Peyer's patch (tissue), 4 donors: ENCODE data around the gene TYMP.

Source experiments
- POLR2A ChIP-seq, 2 donors: fragments of 450-650 bp; IDR thresholded peaks; one replicate each; pipeline ENCODE4 v1.5.1; 2017; ENCODE audit warnings: antibody characterized with exemption in 2 of 2, mild to moderate bottlenecking in 2 of 2, moderate library complexity in 2 of 2
- TF ChIP-seq, protein P1 (sequence below), 6 experiments: fragments of 450-650 bp in 4 of 6; fragments of 200-600 bp in 2 of 6; sonication (generic) in 1 of 6; IDR thresholded peaks; one replicate each; pipeline ENCODE4 v1.5.1; 2017 to 2019; ENCODE audit warnings: antibody characterized with exemption in 6 of 6, mild to moderate bottlenecking in 3 of 6, moderate library complexity in 1 of 6

- TF ChIP-seq, protein P1, sequence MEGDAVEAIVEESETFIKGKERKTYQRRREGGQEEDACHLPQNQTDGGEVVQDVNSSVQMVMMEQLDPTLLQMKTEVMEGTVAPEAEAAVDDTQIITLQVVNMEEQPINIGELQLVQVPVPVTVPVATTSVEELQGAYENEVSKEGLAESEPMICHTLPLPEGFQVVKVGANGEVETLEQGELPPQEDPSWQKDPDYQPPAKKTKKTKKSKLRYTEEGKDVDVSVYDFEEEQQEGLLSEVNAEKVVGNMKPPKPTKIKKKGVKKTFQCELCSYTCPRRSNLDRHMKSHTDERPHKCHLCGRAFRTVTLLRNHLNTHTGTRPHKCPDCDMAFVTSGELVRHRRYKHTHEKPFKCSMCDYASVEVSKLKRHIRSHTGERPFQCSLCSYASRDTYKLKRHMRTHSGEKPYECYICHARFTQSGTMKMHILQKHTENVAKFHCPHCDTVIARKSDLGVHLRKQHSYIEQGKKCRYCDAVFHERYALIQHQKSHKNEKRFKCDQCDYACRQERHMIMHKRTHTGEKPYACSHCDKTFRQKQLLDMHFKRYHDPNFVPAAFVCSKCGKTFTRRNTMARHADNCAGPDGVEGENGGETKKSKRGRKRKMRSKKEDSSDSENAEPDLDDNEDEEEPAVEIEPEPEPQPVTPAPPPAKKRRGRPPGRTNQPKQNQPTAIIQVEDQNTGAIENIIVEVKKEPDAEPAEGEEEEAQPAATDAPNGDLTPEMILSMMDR (IDR thresholded peaks at IDR 0.05) = no peak
- TF ChIP-seq POLR2A (IDR thresholded peaks at IDR 0.05) = no peak
Observed at GRCh38 chr22:50521710-50522109, 8.1 kb downstream of the TYMP start.
